Activated CD4-positive, alpha-beta T cell treated with anti-CD3 and anti-CD28 coated beads, Interleukin-2, amount 10 ng/mL, durations not matched to agents 24 days and 14 days (primary cell): ENCODE measurements around the gene NCBP3. TPM values are rescaled to one million over a fixed set of nuclear protein-coding genes. Genes with fewer than 3 reads are reported as not detected.

Experiments used
- DNase-seq: peaks from one replicate; pipeline ENCODE4 v3.0.0; 2022
- H3K27ac Mint-ChIP-seq: one replicate; pipeline ENCODE4 v1.8.0; 2022; ENCODE audit warnings: mild to moderate bottlenecking, mixed read lengths
- H3K27me3 Mint-ChIP-seq: one replicate; pipeline ENCODE4 v1.8.0; 2022; ENCODE audit warnings: mixed read lengths
- H3K36me3 Mint-ChIP-seq: one replicate; pipeline ENCODE4 v1.8.0; 2022; ENCODE audit warnings: low read depth, mild to moderate bottlenecking, mixed read lengths
- H3K4me1 Mint-ChIP-seq: one replicate; pipeline ENCODE4 v1.8.0; 2021; ENCODE audit warnings: mixed read lengths
- H3K4me3 Mint-ChIP-seq: one replicate; pipeline ENCODE4 v1.8.0; 2022; ENCODE audit warnings: mild to moderate bottlenecking, moderate library complexity, mixed read lengths
- H3K9me3 Mint-ChIP-seq: one replicate; pipeline ENCODE4 v1.8.0; 2021; ENCODE audit warnings: mixed read lengths
- intact Hi-C: fragments of 100-400 bp; cut with micrococcal nuclease; formaldehyde crosslinking; loops from one replicate; pipeline ENCODE4 v1.15.1; 2023
- total RNA-seq: library from RNA; stranded (reverse); gene quantifications from 2 replicates; pipeline ENCODE4 v1.2.3, GENCODE V29; 2022

NCBP3 gene
- total RNA-seq, 1 donor from 2014 or later, result 52.1 TPM

- Mint-ChIP-seq H3K27me3 (no peaks in the 10 kb centered on the region), H3K9me3 (no peaks in the 10 kb centered on the region), H3K27ac (no peak overlapping the region), H3K36me3 (peaks cover 46% of the 10 kb centered on the region), H3K4me3 (no peak overlapping the region), H3K4me1 (peaks cover 11% of the 10 kb centered on the region)
- peak; percentile 91 for DNase-seq
- intact Hi-C loops, result loop anchor here (1.0 to 5.0 kb wide), 2 partner anchors 90 to 145 kb away; no protein-coding TSS in a partner anchor
Measured at GRCh38 chr17:3827124-3827773, 18.8 kb downstream of the NCBP3 start.

GRCh38 chr17:3826191-3826590 is 19.9 kb downstream of the NCBP3 start:
- Mint-ChIP-seq H3K27ac (no peak overlapping the region), H3K9me3 (no peaks in the 10 kb centered on the region), H3K4me3 (no peak overlapping the region), H3K4me1 (peaks cover 11% of the 10 kb centered on the region), H3K27me3 (no peaks in the 10 kb centered on the region), H3K36me3 (peaks cover 55% of the 10 kb centered on the region)
- no peak for DNase-seq
- intact Hi-C loops, result loop anchor here (5.0 kb wide), 1 partner anchor 144 kb away; no protein-coding TSS in a partner anchor

- Mint-ChIP-seq H3K27ac (no peak overlapping the region), H3K27me3 (no peaks in the 10 kb centered on the region)
- intact Hi-C loops, result no loop called here
Measured at GRCh38 chr17:3821101-3821500, 24.9 kb downstream of the NCBP3 start.

GRCh38 chr17:3818786-3819185 is 27.3 kb downstream of the NCBP3 start:
- Mint-ChIP-seq H3K4me3 (no peak overlapping the region), H3K27me3 (no peaks in the 10 kb centered on the region), H3K36me3 (peaks cover 60% of the 10 kb centered on the region), H3K27ac (no peak overlapping the region), H3K9me3 (no peaks in the 10 kb centered on the region), H3K4me1 (peaks cover 3% of the 10 kb centered on the region)
- intact Hi-C loops, result no loop called here
- no peak for DNase-seq

More at GRCh38 chr17:3821101-3821500, 24.9 kb downstream of the NCBP3 start:
- Mint-ChIP-seq H3K36me3 (peaks cover 57% of the 10 kb centered on the region), H3K4me3 (no peak overlapping the region), H3K4me1 (peaks cover 5% of the 10 kb centered on the region), H3K9me3 (no peaks in the 10 kb centered on the region)
- DNase-seq, result no peak

DNA sequence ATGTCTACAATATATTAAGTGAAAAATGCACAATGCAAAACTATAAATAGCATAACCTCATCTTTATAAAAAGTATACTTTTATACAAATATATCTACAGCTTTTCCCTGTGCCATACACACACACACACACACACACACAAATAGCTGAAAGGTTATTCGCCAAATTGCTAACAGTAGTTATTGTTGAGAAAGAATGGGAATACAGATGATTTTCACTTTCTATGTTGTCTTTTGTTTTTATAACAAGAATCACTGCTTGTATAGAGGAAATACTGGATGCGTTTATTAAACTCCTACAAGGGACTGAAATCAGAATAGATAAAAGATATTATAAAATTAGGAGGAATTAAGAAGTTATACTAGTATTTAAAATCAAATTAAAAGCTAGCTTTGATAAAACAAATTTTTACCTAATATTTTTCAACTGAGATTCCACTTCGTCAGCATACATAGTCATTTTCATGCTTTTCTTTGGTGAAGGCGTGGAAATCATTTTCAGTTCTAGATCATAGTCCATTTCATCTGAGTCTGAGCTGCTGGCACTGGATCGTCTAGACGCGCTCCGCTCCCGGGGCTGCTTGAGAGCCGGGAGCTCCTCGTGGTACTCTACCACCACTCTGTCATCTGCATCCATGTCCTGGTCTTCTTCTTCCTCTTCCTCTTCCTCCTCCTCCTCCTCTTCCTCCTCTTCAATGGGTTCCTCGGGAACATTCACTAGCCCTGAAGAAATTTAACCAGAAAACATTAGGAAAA is 28.0 kb downstream of the NCBP3 start:
- Mint-ChIP-seq H3K4me1 (peaks cover 3% of the 10 kb centered on the region), H3K36me3 (peaks cover 60% of the 10 kb centered on the region), H3K4me3 (no peak overlapping the region), H3K27me3 (no peaks in the 10 kb centered on the region), H3K9me3 (no peaks in the 10 kb centered on the region), H3K27ac (no peak overlapping the region)
- intact Hi-C loops, result no loop called here
- DNase-seq, result no peak

GRCh38 chr17:3815925-3816324 is 30.1 kb downstream of the NCBP3 start:
- intact Hi-C loops, result no loop called here
- Mint-ChIP-seq H3K4me3 (no peak overlapping the region), H3K27ac (no peak overlapping the region), H3K36me3 (peaks cover 53% of the 10 kb centered on the region), H3K4me1 (peaks cover 3% of the 10 kb centered on the region), H3K27me3 (no peaks in the 10 kb centered on the region), H3K9me3 (no peaks in the 10 kb centered on the region)
- no peak for DNase-seq

DNA sequence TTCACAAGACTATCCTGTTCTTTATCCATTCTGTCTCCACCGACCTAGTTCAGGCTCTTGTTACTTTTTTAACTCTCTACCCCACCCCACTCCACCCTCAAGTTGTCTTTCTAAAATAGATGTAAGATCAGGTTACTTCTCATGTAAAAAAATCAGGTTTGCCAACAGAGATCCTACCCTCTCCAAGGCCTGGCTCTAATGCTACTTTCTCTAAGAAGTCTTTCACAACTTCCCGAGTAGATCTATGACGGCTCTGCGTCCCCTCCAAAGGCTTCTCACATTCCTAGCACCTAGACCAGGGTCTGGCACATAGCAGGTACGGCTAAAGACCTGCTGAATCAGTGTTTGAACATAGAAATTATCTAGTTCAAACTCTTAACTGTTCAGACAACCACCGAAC is 30.9 kb downstream of the NCBP3 start:
- Mint-ChIP-seq H3K4me1 (peaks cover 3% of the 10 kb centered on the region), H3K27me3 (no peaks in the 10 kb centered on the region), H3K36me3 (peaks cover 53% of the 10 kb centered on the region), H3K27ac (no peak overlapping the region), H3K9me3 (no peaks in the 10 kb centered on the region), H3K4me3 (no peak overlapping the region)
- DNase-seq, result no peak
- intact Hi-C loops, result no loop called here

- H3K27ac Mint-ChIP-seq, result peak overlapping the region; percentile 57
- H3K9me3 Mint-ChIP-seq, result no peaks in the 10 kb centered on the region
- intact Hi-C loops, result no loop called here
- H3K27me3 Mint-ChIP-seq, result no peaks in the 10 kb centered on the region
- H3K4me3 Mint-ChIP-seq, result no peak overlapping the region
- H3K4me1 Mint-ChIP-seq, result peaks cover 3% of the 10 kb centered on the region
- no peak for DNase-seq
- H3K36me3 Mint-ChIP-seq, result peaks cover 55% of the 10 kb centered on the region
Measured at GRCh38 chr17:3814361-3814760, 31.7 kb downstream of the NCBP3 start.

DNA sequence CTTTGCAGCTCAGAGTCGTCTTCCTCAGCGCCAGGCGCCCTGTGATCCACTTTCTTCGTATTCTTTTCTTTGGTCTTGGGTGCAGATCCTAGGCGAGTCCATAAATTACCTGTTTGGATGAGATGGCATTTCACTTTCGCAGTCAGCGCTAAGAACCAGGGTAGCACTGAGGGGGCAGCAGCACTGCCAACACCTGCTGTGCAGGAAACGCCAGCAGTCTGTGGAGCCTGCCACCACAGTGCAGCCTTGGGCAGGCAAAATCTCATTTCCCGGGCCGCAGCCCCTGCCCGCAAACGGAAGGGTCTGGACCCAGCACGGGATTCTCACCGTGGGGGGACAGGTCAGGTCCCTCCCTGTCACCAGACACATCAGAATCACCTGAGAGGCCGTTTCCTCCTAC is 32.9 kb downstream of the NCBP3 start:
- Mint-ChIP-seq H3K27me3 (no peaks in the 10 kb centered on the region), H3K4me3 (no peak overlapping the region), H3K36me3 (peaks cover 52% of the 10 kb centered on the region), H3K9me3 (no peaks in the 10 kb centered on the region), H3K4me1 (peaks cover 7% of the 10 kb centered on the region), H3K27ac (no peak overlapping the region)
- intact Hi-C loops, result no loop called here
- DNase-seq, result no peak

DNA sequence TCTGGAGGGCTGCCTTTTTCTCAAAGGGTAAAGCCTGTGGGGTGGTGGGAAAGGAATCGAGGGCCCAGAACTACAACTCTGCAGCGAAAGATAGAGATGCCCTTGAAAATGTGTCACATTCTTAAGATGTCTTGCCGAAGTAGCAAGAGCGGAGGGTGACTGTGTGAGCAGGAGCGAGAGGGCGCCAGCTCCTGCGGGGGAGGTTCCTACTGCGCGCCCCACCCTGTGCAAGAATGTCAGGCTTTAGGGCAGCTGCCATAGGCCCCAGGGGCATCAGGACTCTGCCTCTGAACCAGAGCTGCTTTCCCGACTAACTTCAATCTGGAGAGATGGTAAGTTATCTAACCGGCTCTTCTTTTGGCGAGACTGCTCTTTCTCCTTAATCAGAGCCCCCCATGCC is 33.3 kb downstream of the NCBP3 start:
- H3K4me3 Mint-ChIP-seq, result no peak overlapping the region
- intact Hi-C loops, result no loop called here
- peaks cover 8% of the 10 kb centered on the region for H3K4me1 Mint-ChIP-seq
- DNase-seq, result no peak
- no peaks in the 10 kb centered on the region for H3K9me3 Mint-ChIP-seq
- H3K36me3 Mint-ChIP-seq, result peaks cover 53% of the 10 kb centered on the region
- no peaks in the 10 kb centered on the region for H3K27me3 Mint-ChIP-seq
- no peak overlapping the region for H3K27ac Mint-ChIP-seq

DNA sequence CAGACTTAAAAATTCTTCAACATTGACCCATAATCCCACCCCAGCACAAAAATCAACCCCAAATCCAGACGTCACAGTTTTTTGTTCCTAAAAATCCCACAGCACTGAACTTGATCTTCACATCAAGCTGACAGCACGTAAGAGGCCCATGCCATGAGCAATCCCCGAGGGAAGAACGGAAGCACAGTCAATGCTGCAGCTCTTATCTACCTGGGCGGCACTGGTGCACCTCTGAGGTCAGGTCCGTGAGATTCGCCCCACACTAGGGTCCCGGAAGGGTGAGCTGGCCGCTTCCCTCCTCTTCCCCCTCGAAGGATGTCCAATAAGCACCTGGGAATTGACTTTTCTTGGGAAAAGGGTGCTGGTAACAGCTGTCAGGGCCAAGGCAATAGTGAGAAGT is 33.8 kb downstream of the NCBP3 start:
- intact Hi-C loops, result no loop called here
- Mint-ChIP-seq H3K36me3 (peaks cover 57% of the 10 kb centered on the region), H3K9me3 (no peaks in the 10 kb centered on the region), H3K4me1 (peaks cover 10% of the 10 kb centered on the region), H3K4me3 (no peak overlapping the region), H3K27ac (no peak overlapping the region), H3K27me3 (no peaks in the 10 kb centered on the region)
- no peak for DNase-seq

- no peak for DNase-seq
- Mint-ChIP-seq H3K4me3 (no peak overlapping the region), H3K4me1 (peaks cover 14% of the 10 kb centered on the region), H3K9me3 (no peaks in the 10 kb centered on the region), H3K27me3 (no peaks in the 10 kb centered on the region), H3K36me3 (peaks cover 51% of the 10 kb centered on the region), H3K27ac (no peak overlapping the region)
- intact Hi-C loops, result no loop called here
Measured at GRCh38 chr17:3810019-3810418, 36.0 kb downstream of the NCBP3 start.

DNA sequence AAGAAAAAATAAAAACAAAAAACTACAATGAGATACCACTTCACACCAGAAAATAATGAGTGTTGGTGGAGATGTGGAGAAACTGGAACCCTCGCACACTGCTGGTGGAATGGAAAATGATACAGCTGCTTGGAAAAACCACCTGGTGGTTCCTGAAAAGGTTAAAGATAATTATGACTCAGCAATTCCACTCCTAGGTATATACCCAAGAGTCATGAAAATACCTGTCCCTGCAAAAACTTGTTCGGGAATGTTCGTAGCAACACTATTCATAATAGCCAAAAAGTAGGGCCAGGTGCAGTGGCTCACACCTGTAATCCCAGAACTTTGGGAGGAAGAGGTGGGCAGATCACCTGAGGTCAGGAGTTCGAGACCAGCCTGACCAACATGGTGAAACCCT is 36.9 kb downstream of the NCBP3 start:
- DNase-seq, result no peak
- H3K9me3 Mint-ChIP-seq, result no peaks in the 10 kb centered on the region
- no peak overlapping the region for H3K4me3 Mint-ChIP-seq
- intact Hi-C loops, result no loop called here
- no peak overlapping the region for H3K27ac Mint-ChIP-seq
- peaks cover 46% of the 10 kb centered on the region for H3K36me3 Mint-ChIP-seq
- H3K27me3 Mint-ChIP-seq, result no peaks in the 10 kb centered on the region
- H3K4me1 Mint-ChIP-seq, result peaks cover 18% of the 10 kb centered on the region

DNA sequence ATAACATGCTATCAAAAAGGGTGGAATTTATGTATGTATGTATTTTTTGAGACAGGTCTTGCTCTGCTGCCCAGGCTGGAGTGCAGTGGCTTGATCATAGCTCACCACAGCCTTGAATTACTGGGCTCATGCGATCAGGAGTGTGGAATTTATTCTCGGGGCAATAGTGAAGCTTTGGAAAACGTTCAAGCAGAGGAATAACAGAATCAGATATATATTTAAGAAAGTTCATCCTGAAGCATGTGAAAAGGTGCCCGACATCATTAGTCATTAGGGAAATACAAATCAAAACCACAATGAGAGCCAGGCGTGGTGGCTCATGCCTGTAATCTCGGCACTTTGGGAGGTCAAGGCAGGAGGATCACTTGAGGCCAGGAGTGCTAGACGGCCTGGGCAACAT is 37.3 kb downstream of the NCBP3 start:
- H3K27ac Mint-ChIP-seq, result peak overlapping the region; percentile 16
- H3K9me3 Mint-ChIP-seq, result no peaks in the 10 kb centered on the region
- DNase-seq, result no peak
- no peak overlapping the region for H3K4me3 Mint-ChIP-seq
- peaks cover 44% of the 10 kb centered on the region for H3K36me3 Mint-ChIP-seq
- no peaks in the 10 kb centered on the region for H3K27me3 Mint-ChIP-seq
- intact Hi-C loops, result no loop called here
- H3K4me1 Mint-ChIP-seq, result peaks cover 20% of the 10 kb centered on the region
